Mucosa of descending colon (tissue), 3 donors: ENCODE measurements around the gene INPP4B. TPM values are rescaled to one million over a fixed set of nuclear protein-coding genes. Genes with fewer than 3 reads are reported as not detected.

Experiments used
- ATAC-seq: fragments of 200-7000 bp; cut with Tn5 transposase; one replicate; pipeline ENCODE4 v1.9.1; 2020; ENCODE audit warnings: mild to moderate bottlenecking, moderate library complexity
- DNase-seq, 3 donors: peaks; one replicate each; pipeline ENCODE4 v3.0.0-alpha.2; 2020
- H3K36me3 ChIP-seq: fragments of 200-600 bp; one replicate; pipeline ENCODE4 v1.8.0; 2021; ENCODE audit warnings: low read depth, mild to moderate bottlenecking
- H3K4me1 ChIP-seq: fragments of 200-600 bp; one replicate; pipeline ENCODE4 v1.8.0; 2021; ENCODE audit warnings: low read depth, mild to moderate bottlenecking
- H3K4me3 ChIP-seq: fragments of 200-600 bp; one replicate; pipeline ENCODE4 v1.8.0; 2021; ENCODE audit warnings: mild to moderate bottlenecking
- H3K9me3 ChIP-seq: fragments of 200-600 bp; one replicate; pipeline ENCODE4 v1.8.0; 2021; ENCODE audit warnings: mild to moderate bottlenecking
- CTCF ChIP-seq: fragments of 200-600 bp; IDR thresholded peaks from one replicate; pipeline ENCODE4 v1.8.0; 2022; ENCODE audit warnings: antibody characterized with exemption, mild to moderate bottlenecking
- intact Hi-C, 2 donors: fragments of 100-400 bp; cut with DNase I in 1 of 2; cut with micrococcal nuclease in 1 of 2; formaldehyde crosslinking; loops; one replicate each; pipeline versions ENCODE4 v1.11.0 to v1.11.1; 2022; cut with DNase I, micrococcal nuclease
- total RNA-seq, 3 donors: library from RNA; stranded (reverse); fragmentation: NEBNext Ultra II Directional in 2 of 3; extraction: Animal tissue kit (Norgen Biotek cat#: 25700) in 2 of 3; gene quantifications; one replicate each; pipeline versions ENCODE4 v1.2.1 to v1.2.4, GENCODE V29; 2021 to 2023
- donor health status: DM: no; HTN: no; CAD: no; lungs with moderate emphysema.
- donor health status: DM: no; HTN: no; CAD: no.
- donor health status: DM: no; HTN: yes; CAD: no.

Gene INPP4B
- total RNA-seq, 3 donors from 2014 or later: 22.2 to 27.3 (median 24.1) TPM

GRCh38 chr4:141995056-141995455 lies 851.0 kb downstream of the INPP4B start:
- no peak for ATAC-seq
- intact Hi-C loops: no loop called here
- Histone ChIP-seq H3K36me3 (no peaks in the 10 kb centered on the region), H3K4me3 (no peak overlapping the region), H3K9me3 (peaks cover 3% of the 10 kb centered on the region), H3K4me1 (no peaks in the 10 kb centered on the region)
- TF ChIP-seq CTCF: no peak
- DNase-seq: no peak

GRCh38 chr4:141977433-141977832 lies 868.7 kb downstream of the INPP4B start:
- Histone ChIP-seq H3K36me3 (no peaks in the 10 kb centered on the region), H3K4me3 (no peak overlapping the region), H3K9me3 (no peaks in the 10 kb centered on the region), H3K4me1 (no peaks in the 10 kb centered on the region)
- ATAC-seq: no peak
- TF ChIP-seq CTCF: no peak
- intact Hi-C loops: no loop called here
- no peak for DNase-seq
